ENCODE results near the gene SETDB2.

The SETDB2 gene

GRCh38 chr13:49435992-49436391 is 8.1 kb upstream of the SETDB2 start:
- DNase-seq = no peak

GRCh38 chr13:49436890-49437289 is 7.2 kb upstream of the SETDB2 start:
- no peak for DNase-seq

- no peak for DNase-seq
These were observed 6.4 kb upstream of the SETDB2 start for GRCh38 chr13:49437705-49438104.

DNA sequence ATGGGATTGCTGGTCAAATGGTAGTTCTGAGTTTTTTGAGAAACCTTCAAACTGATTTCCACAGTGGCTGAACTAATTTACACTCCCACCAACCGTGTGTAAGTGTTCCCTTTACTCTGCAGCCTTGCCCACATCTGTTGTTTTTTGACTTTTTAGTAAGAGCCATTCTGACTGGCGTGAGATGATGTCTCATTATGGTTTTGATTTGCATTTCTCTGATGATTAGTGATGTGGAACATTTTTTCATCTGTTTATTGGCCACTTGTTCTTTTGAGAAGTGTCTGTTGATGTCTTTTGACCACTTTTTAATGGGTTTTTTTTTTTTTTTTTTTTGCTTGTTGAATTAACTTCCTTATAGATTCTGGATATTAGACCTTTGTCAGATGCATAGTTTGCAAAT is 4.5 kb upstream of the SETDB2 start:
- DNase-seq = no peak

GRCh38 chr13:49441312-49441711 is 2.8 kb upstream of the SETDB2 start:
- DNase-seq = no peak

DNA sequence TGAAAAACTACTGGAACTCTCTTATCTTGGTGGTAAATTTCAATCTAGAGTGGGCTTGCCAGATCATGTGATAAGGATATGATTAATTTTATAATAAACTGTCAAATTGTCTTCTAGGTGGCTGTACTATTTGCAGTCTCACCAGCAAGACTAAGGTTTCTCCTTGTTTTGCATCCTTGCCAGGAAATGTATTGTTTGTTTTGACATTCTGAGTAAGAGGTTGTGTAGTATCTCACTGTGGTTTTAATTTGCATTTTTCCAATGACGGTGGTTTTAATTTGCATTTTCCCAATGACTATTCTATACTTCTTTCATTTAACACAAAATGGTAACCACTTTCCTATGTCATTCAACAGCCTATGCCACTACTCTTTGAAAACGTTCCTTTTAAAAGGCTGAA is 2.2 kb upstream of the SETDB2 start:
- no peak for DNase-seq

DNA sequence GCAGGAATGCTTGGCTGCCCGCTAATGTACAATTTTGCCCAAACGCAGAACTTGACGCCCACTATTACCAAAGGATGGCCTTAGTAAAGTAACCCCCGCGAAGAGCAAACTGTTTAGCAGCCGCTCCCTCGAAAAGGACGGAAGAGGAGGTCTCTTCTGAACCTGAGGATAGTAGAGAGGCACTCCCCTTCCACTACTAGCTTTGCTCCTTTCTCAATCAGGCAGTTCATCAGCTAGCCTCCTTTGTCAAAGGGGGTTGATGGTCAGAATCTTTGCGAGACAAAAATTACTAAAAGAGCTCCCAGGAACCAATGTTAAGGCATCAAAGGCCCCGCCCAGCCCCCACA is 744 bp upstream of the SETDB2 start:
- DNase-seq = no peak

GRCh38 chr13:49444524-49445395 is 686 bp downstream of the SETDB2 start:
- no peak for DNase-seq

DNA sequence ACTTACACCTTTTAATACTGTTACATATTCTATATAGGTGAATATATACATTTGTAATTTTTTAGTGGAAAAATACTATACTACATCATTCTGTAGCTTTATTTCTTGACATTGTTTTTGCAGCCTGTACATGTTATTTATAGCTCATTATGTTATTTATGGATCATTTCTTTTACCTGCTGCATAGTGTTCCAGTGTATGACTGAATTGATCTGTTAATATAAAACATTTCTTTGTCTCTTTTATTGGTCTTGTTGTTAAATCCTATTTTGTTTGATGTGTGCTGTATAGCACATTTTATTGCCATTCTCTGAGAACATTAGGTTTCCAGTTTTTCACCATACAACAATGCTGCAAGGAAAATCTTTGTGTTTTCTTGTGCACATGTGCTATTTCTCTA is 2.4 kb downstream of the SETDB2 start:
- DNase-seq = no peak

GRCh38 chr13:49448753-49449152 is 4.7 kb downstream of the SETDB2 start:
- DNase-seq = no peak

GRCh38 chr13:49450105-49450819 is 6.2 kb downstream of the SETDB2 start:
- DNase-seq = no peak

DNA sequence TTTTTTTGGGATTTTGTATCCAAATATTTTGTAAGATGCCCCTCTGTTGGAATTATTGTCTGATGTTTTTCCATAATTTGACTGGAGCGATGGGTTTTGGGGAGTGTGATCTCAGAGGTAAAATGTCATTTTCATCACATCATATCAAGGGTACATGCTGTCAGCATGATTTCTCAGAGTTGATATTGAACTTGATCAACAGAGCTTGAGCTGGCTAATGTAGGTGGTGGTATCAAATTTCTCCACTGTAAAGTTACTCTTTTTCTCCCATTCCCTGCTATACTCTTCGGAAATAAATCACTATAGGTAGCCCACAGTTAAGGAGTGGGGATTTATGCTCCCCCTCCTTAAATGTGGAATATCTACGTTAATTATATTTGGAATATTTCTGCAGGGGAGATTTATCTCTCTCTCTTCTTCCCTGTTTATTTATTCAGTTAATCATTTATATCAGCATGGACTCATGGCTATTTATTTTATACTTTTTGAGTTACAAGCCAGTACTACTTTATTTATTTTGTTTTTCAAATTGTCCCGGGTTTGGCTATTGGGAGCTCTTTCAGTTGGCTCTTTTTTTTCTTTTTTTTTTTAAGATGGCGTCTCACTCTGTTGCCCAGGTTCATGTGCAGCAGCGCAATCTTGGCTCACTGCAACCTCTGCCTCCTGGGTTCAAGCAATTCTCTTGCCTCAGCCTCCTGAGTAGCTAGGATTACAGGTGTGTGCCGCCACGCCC is 8.8 kb downstream of the SETDB2 start:
- no peak for DNase-seq

GRCh38 chr13:49453465-49453864 is 9.4 kb downstream of the SETDB2 start:
- no peak for DNase-seq

- no peak for DNase-seq
These were observed 10.4 kb downstream of the SETDB2 start for GRCh38 chr13:49454388-49455006.

GRCh38 chr13:49455007-49455398 is 10.9 kb downstream of the SETDB2 start:
- DNase-seq = no peak

DNA sequence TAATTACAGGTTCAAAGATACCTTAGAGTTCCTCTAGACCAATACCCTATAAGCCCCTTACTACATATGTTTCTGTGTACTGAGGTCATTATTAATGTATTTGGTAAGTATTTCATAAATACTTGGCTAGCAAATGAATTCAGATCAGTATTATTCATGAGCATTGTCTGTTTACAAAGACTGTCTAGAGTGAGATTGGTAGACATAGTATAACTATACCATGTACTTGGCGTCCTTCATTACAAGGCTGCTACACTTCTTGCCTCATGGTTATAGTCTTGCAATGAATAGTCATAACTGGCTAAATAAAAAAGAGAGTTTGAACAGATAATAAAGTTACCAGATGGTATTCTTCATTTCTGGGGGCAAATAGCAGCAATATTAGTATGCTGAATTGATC is 12.1 kb downstream of the SETDB2 start:
- DNase-seq = no peak

DNA sequence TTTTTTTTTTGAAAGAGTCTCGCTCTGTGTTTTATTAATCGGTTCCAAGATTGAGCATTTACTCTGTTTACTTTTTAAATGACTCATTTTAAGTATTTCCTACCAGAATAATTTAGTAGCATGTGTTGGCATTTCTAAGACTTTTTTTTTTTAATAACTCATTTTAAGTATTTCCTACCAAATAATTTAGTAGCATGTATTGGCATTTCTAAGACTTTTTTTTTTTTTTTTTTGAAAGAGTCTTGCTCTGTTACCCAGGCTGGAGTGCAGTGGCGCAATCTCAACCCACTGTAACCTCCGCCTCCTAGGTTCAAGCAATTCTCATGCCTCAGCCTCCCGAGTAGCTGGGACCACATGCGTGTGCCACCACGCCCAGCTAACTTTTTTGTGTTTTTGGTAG is 13.1 kb downstream of the SETDB2 start:
- no peak for DNase-seq

DNA sequence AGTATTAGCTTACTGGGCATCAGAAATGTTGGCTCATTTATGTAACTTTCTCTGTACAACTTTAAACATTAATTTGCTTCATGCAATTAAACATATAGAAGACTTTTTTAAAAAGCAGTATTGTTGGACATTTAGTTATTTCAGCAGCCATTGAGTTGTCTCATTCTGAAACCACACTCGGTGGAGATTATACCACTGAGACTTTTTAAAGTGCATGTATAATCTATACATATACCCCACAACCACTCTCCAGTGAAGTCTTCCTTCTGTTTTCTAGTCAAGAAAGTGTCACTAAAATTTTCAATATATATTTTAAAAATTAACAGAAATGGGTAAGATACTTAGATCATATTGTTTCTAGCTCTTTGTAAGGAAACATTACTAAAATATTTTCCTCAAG is 15.5 kb downstream of the SETDB2 start:
- DNase-seq = no peak

DNA sequence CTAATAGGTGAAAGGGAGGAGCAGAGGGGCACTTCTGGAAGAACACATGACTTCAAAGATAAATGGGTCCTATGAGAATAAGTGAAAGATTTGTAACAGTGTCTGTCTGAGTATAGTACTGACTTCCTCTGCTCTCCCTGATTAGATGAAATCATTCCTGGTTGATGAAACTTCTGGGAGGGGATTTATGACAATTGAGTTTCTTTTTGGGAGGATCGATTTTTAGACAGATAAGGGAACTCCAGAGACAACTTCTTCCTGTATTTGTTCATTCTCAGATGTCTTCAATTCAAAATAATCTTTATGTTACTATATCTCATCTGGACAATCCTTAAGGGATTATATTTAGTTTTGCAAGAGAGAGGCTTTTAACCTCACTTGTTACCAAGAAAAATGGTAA is 20.0 kb downstream of the SETDB2 start:
- no peak for DNase-seq

GRCh38 chr13:49464621-49465325 is 20.7 kb downstream of the SETDB2 start:
- no peak for DNase-seq

DNA sequence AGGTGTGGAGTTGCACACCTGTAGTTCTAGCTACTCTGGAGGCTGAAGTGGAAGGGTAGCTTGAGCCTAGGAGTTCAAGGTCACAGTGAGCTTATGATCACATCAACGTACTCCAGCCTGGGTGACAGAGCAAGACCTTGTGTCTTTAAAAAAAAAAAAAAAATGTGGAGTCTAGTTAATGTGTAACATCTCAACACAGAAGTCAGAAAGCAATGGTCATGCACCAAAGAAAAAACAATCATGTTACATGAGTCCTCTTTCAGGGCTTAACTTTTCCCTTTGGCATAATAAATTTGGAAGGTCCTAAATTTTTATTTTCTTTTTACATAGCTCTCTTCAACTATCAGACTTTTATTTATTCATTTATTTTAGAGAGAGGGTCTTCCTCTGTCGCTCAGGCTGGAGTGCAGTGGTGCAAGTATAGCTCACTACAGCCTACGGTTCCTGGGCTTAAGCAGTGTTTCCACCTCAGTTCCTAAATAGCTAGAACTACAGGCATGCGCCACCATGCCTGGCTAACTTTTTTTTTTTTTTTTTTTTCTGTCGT is 22.3 kb downstream of the SETDB2 start:
- no peak for DNase-seq

DNA sequence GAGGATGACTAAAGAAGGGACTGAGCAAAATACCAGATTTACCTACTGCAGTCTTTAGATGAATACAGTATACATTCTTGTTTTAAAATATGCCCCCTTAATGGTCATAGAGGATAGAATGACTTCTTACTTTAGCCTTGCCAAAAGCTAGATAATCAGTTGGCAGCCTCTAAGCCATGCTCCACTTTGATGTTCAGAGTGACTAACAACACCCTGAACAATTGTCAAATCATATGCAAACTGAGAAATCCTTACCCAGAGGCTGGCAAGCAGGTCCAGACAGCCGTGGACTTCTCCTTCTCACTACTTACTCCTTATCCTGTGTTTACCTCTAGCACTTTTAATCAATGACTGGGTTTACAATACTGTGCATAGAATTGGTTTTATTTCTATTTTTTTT is 28.1 kb downstream of the SETDB2 start:
- DNase-seq = no peak

All from DMS153 (cell line).